ENCODE results near the gene DEPDC5.

GRCh38 chr22:31830721-31831070, 76.9 kb downstream of the DEPDC5 start:
- TF ChIP-seq CTCF (IDR thresholded peaks at IDR 0.05) (no peak), EZH2phosphoT487 (IDR thresholded peaks at IDR 0.05) (no peak)

Measured in neural progenitor cell (in vitro differentiated cells).